HG03108 (cell line): ENCODE measurements around the gene RYR2.

Source experiments
- ATAC-seq: cut with Tn5 transposase; IDR thresholded peaks from one replicate; pipeline ENCODE4 v1.9.1; 2021; ENCODE audit warnings: moderate library complexity; ENCODE audit not compliant: unreplicated experiment

Gene RYR2

DNA sequence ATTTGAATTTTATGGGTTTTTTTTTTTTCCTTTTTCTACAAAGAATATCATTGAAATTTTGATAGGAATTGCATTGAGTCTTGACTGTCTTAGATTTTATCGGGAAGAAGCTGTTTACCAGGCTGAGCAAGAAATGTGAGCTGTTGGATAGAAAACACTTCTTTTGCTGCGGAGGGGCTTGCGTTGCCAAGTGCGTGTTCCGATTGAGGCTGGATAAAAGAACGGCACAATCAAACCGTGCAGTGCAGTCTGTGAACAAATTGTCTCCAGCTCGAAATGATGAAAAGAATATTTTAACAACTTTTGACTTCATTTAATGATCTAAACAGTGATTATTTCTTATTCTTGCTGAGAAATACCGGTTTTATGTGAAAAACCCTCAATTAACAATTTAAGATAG, 149.4 kb downstream of the RYR2 start:
- no peak for ATAC-seq

DNA sequence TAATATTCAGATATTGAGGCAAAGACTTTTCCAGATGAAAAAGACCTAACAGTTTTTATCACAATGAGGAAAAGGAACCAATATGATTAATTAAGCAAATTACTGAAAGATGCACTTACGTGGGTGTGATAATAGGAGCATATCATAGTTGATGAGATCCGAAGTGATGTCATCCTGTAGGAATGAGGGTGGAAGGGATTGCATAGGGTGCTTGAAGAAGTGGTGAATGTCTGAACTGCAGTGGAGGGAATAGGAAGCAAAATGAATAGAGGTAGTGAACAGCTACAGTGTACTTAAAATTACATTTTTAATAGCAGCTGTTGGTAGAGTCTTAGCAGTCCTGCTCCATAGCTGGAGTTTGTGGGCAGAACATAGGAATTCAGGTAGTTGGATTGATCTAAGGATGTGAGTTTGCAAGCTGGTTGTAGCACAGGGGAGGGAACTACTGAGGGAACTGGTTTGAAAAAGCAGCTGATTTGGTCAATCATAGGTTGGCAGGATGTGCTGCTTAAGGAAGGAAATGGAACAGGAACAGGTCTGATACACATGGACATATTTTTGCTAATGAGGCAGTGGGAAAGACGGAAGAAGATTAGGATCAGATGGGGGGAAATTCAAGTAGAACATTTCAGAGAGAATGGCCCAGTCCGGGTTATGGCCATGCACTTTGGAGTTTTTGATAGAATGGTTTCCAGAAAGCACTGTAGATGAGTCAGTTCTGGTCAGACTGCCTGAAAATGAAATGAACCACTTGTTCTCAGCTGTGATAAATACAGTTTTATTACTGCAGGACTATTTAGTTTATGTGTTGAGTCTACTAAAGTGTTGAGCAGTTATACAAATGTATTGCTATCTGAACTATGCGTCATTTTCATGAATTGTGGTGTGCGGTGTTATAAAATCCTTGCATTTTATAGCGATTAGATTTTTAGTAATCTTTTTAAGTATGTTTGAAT, 155.8 kb downstream of the RYR2 start:
- no peak for ATAC-seq

DNA sequence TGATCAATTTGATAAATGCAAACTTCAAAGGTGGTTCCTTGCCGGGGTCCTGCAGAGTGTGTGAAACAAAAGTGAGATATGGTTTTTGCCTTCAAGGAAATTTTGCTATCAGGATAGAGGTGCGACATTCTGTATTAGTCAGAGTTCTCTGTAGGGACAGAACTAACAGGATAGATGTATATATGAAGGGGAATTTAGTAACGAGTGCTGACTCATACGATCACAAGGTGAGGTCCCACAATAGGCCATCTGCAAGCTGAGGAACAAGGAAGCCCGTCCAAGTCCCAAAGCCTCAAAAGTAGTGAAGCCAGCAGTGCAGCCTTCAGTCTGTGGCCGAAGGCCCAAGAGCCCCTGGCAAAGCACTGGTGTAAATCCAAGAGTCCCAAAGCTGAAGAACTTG, 157.0 kb downstream of the RYR2 start:
- no peak for ATAC-seq

DNA sequence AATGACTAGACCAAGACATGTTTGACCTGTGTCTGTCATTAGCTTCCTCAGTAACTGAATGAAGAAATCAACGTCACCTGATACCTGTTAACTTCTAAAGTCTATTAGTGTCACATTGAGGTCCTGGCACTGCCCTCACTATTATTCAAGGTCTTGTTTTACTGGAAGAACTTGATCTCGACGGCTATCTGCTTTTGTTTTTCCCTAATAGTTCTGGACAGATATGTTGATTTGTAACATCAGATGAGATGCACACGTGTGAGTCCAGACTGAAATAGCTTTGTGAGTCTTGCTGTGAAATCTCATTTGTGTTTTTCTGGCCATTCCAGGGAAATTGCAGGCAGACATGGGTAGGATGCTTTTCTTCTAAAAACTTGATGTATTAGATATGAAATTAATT, 159.2 kb downstream of the RYR2 start:
- no peak for ATAC-seq

DNA sequence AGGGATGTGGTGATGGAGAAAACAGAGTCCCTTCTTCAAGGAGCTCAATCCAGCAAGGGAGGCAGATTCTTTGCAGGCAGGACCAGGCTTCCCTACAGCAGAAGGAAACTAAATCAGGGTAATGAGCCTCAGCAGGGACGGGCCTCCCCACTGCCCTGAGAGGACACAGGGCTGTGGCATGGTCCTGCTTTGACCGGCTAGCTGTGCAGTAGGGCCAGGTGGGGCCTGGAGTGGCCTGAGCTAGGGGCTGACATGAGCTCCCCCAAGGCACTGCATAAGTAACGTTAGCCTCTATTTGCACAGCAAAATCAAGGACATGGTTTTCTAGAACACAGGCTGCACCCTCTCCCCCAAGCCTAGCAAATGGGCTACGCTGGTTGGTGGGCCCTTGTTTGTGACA, 162.9 kb downstream of the RYR2 start:
- no peak for ATAC-seq

DNA sequence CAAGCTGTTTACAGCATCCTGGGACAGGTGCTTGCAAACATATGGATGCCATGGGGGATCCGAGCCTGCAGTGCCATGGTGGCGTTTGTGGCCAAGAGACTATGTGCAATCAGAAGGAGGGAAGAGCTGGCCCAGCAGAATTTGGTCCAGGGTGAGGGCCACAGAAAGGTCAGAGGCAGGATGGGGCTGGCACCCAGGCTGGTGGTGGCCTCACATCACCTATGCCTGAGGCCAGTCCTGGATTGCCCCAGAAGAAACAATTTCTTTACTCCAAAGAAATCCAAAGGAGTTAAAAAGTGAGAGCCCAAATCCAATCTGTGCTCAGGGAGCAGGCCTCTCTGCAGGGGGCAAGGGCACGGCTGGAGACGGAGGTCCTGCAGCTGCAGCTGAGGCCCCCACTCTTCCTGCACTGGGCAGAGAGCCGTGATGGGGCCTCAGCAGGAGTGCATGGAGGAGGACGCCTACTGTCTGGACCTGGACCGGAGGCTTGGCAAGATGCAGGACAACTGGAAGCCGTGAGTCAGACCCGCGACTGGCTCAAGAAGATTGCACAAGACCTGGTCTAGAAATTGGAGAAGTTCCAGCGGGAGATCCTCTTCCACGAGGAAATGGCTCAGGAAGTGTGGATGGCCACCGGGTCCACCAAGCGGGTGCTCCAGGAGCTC, 163.5 kb downstream of the RYR2 start:
- no peak for ATAC-seq

DNA sequence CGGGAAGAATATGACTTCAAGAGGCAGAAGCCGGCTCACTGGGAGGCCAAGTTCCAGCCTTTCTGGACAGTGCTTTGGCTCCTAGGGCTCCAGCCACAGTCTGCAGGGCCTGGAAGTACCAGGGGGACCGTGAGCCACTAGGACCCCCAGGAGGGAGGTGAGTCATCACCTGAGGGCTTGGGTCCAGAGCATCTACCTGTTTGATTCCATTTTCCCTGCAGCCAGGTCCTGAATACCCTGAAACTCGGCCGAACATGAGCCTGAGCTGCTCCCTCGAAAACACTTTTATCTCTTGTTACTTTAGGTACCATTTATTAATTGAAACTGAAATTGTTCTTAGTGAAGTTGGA, 164.1 kb downstream of the RYR2 start:
- no peak for ATAC-seq

DNA sequence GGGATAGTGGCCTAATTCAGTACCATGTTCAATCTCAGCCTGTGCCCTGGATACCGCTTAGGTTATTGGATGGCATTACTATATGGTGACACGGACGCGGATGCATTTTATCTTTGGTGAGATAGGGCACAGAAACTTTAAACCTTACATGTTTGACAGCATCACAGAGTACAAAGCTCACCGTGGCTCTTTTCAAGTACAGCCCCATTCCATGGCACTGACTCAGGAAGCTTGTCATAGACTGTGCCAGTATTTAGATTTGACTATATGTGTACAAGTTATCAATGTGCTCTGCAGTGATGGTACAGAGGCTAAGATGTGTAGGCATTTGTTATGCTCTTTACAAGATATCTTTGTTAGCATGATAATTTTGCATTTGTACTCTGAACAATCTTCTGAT, 169.0 kb downstream of the RYR2 start:
- no peak for ATAC-seq

DNA sequence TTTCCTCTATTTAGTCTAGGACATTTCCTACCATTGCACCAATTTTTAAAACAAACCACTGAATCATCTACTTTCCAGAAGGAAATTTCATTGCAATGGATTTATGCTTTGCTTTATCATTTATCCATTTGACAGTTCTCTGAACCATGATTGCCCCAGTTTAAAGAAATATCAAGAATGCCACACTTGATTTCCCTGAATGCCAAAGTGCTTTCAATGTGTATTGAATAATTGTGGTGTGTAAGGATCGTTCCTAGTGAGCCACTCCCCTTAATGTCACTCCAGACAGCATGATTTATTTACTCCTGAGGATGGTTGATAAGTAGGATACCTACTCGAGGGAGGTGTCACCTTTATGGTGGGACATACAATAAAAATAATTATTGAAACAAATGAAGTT, 169.6 kb downstream of the RYR2 start:
- ATAC-seq, result no peak

DNA sequence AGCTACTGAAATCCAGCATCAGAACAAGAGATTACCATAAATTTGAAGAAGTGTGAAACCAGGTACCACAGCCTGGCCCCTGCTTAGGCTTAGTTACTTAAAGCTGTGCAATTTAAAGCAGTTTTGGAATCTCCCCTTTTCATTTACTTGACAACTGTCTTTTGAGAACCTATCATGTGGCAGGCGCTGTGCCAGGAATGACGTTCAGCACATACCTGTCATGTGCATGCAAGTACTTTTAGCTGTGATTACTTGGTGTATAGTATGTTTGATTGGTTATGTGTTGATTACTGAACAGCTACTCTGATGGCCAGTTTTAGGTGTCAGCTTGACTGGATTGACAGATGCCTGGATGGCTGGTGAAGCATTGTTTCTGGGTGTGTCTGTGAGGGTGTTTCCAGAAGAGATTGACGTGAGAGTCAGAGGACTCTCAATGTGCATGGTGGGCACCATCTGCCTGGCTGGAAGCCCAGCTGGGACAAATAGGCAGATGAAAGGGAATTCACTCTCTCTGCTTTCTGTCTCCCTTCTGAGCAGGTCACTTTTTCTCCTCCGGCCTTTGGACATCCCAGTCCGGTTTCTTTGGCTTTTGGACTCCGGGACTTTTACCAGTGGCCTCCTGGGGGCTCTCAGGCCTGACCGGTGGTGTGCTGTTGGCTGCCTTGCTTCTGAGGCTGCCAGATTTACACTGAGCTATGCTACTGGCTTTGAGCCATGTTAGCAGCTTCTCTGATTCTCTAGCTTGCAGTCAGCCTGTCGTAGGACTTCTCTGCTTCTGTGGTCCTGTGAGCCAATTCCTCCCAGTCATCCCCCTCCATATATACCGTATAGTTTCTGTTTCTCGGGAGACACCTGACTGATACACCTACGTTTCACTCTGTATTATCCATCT, 178.0 kb downstream of the RYR2 start:
- ATAC-seq, result no peak

DNA sequence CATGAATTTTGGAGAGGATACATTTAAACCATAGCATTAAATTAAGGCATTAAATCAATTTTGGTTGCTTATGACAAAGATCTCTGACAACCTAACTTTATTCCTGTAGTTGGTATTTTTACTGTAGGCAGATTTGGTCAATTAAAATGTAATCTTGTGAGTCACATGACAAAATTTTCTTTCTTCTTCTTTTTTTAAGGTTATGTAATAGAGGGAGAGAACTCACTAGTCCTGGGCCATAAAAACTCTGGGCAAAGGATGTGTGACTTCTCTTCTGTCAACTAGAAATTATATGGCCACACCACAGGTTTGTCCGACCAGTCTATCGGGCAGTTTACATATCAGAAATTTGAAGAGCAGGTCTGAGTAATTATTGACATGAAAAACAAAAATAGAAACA, 181.4 kb downstream of the RYR2 start:
- ATAC-seq, result no peak

DNA sequence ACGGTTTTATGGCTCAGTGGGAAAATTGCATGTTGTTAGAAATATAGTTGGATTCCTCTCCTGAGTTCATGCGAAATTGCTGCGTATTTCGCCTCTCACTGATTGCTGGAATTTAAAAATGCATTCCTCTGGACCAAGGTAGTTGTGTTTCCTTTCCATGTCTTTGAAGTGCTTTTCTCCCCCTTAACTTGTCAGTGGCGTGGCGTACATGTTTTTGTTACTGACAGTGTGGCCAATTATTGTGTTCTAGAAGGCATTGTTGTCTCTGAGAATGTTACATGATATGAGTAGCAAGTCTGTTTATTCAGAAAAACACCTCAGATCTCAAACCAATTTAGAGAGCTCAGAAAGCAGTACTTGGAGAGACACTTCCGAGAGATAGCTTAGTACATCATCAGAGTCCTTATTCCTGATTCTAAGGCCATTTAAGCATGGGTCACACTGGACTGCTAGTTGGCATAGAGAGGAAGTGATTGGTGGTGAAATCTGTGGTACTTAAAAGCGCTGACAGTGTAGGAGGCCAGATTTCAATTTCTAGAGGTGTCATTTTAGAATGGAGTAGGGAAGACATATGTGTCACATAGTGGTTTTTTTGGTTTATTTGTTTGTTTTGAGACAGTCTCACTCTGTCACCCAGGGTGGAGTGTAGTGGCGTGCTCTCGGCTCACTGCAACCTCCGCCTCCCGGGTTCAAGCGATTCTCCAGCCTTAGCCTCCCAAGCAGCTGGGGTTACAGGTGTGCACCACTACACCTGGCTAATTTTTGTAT, 184.4 kb downstream of the RYR2 start:
- no peak for ATAC-seq

DNA sequence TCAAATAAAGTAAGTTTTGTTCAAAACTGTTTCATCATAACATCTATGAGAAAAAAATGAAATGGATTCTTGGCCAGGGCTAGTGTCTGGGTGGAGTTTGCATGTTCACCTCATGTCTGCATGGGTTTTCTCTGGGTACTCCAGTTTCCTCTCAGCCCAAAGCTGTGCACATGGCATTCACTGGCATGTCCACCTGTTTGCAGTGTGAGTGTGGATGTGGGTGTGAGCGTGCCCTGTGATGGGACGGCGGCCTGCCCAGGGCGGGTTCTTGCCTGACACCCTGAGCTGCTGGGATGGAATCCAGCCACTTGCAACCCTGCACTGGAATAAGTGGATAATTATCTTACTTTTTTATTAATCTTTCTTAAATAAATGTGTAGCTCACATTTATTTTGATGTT, 185.5 kb downstream of the RYR2 start:
- ATAC-seq, result no peak

DNA sequence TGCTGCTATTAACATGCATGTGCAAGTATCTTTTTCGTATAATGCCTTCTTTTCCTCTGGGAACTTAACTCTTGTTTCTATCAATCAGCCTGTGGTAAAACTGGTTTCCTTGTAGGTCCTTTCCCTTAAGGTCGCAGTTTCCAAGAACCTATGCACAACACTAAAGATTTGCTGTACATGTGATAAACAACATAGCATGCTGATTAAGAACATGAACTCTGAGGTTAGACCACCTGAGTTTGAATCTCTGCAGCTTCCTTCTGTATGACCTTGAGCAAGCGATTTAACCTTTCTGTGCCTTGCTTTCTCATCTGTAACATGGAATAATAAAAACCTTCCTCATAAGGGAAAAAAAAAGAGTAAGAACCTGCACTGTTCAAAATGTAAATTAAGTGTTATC, 186.4 kb downstream of the RYR2 start:
- no peak for ATAC-seq

DNA sequence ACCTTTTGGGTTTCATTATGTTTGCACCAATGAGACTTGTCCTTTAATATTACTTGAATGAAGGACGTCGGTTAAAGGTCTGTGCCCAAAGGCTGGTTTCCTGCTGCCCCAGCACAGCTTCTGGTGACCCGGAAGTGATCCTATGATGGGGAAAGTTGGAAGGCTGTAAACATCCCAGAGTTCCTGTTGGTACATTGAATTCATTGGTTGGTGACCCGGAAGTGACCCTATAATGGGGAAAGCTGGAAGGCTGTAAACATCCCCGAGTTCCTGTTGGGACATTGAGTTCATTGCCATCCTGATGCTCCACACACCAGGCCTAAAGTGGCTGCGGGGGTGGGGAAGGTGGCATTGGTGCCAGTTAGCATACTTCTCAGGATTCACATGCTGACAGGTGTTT, 187.3 kb downstream of the RYR2 start:
- no peak for ATAC-seq

DNA sequence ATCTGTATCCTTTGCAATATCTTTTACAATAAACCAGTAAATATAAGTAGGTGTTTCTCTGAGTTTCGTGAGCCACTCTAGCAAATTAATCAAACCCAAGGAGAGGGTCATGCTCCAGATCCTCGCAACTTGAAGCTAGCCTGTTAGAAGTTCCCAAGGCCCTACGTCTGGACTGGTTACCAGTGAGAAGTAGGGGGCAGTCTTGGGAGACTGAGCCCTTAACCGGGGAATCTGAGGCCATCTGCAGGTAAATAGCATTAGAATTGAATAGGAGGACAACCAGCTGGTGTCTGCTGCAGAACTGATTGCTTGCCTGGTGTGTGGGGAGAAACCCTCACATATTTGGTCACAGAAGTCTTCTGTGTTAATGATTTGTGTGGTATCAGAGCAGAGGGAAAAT, 190.5 kb downstream of the RYR2 start:
- no peak for ATAC-seq

DNA sequence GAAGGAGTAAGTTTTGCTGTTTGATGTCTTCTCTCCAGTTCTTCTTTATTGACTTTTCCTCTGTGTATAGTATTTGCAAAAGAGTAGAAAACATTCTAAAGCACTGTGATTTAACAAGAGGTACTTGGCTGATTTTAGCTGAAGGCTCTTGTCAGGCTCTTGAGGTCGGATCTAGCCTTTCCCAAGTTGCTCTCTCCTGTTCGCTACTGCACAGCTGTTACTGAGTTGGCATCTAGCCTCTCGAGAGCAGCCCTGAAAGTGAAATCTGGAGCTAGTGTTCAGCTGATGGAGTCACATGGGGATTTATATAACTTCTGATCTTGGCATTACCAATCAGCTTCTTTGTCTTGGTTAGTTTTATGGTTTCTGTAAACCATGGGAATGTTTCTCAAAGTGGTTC, 193.1 kb downstream of the RYR2 start:
- ATAC-seq, result no peak

DNA sequence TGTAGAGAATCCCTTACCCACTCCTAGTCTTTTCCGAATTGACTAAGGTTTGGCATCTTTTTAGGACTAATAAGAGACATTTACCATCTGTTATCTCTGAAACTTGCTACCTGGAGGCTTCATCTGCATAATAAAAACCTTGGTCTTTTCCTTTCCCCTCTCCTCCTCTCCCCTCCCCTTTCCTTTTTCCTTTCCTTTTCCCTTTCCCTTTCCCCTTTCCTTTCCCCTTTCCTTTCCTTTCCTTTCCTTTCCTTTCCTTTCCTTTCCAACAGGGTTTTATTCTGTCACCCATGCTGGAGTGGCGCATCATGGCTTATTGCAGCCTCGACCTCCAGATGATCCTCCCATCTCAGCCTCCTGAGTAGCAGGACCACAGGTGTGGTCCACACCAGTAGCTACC, 195.7 kb downstream of the RYR2 start:
- ATAC-seq, result no peak

DNA sequence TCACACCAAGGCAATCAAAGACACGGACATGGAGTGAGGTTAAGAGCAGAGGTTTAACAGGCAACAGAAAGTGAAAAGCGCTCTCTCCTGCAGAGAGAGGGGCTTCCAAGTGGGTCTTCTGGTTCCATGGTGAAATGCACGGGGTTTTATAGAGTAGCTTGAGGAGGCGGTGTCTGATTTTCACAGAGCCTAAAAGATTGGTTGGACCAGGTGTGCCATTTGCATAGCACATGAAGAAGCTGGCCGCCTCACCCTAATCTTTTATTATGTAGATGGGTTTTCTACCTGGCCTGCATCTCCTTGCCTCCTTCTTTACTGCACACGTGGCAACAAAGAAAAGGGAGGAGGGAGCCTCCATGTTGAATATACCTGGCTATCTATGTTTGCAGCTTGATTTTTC, 197.3 kb downstream of the RYR2 start:
- ATAC-seq, result no peak

DNA sequence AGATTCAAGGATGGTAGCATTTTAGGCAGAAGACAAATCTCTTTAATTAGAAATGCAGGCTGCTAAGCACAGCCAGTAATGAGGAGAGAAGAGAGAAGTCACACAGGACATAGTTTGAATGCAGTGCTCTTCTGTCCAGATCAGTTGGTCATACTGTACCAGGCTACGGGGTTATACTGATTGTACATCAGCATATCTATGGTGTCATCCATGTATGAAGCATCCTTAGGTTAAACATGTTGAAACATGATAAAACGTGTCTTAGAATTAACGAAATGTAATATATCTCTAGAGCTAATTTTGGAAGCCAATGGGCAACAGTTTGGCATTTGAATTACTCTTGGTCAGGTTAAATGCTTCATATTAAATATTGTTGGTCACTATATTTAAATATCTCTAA, 199.1 kb downstream of the RYR2 start:
- ATAC-seq, result no peak

DNA sequence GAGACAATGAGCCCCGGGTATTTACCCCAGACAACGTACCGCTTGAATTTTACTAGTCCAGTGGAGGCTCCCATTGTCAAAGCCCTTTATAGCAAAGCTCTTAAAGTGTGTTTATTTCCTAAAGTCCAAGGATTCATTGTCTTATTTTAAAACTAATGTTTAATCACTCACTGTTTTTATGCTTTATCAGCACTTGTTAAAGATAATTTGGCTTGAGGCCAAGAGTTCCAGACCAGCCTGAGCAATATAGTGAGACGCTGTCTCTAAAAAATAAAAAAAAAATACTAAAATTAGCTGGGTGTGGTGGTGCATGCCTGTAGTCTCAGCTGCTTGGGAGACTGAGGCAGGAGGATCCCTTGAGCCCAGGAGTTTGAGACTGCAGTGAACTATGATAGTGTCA, 202.8 kb downstream of the RYR2 start:
- no peak for ATAC-seq
